A549 (cell line): ENCODE measurements around the gene NTHL1. TPM values are rescaled to one million over a fixed set of nuclear protein-coding genes. Genes with fewer than 3 reads are reported as not detected.
A peak's percentile ranks its signal among the peaks of the same experiment; 100 is the strongest.

Source experiments
- ATAC-seq, 2 experiments: fragments of 200-7000 bp in 1 of 2; fragments of >200 bp in 1 of 2; cut with Nextera tagmentation in 1 of 2; cut with Tn5 transposase in 1 of 2; 3 replicates each; pipeline versions ENCODE4 v1.8.0 to v1.9.1; 2018 to 2020; ENCODE audit warnings: mild to moderate bottlenecking in 1 of 2, moderate library complexity in 1 of 2
- CTCF ChIA-PET: fragments of 300-600 bp; sonication (Branson Sonifier 250); formaldehyde crosslinking; extraction: SDS; loops from one replicate; lab custom pipeline; 2021; ENCODE audit warnings: antibody characterized with exemption, inconsistent platforms; lab: Yijun Ruan, JAX
- POLR2A ChIA-PET: fragments of 350-600 bp; formaldehyde crosslinking; extraction: SDS; loops from one replicate; lab custom pipeline; 2021; ENCODE audit warnings: antibody characterized with exemption, inconsistent platforms; lab: Yijun Ruan, JAX
- DNase-seq, 2 experiments: peaks; one replicate each; pipeline versions ENCODE4 v3.0.0 to v3.0.0-alpha.2; 2011 to 2016; ENCODE audit warnings: low read depth in 1 of 2, low spot score in 1 of 2
- FAIRE-seq: peaks from 2 replicates; lab custom pipeline; 2011; peaks lifted over from hg19 to GRCh38; lab: Jason Lieb, UNC
- H3K27ac ChIP-seq, 2 experiments: fragments of >200 bp; sonication (Bioruptor Twin); formaldehyde crosslinking; 3 replicates each; pipeline ENCODE4 v1.5.1; 2016 to 2017
- H3K4me1 ChIP-seq: fragments of >200 bp; sonication (Bioruptor Twin); formaldehyde crosslinking; 3 replicates; pipeline ENCODE4 v1.6.1; 2016
- H3K4me2 ChIP-seq: fragments of >200 bp; sonication (Bioruptor Twin); formaldehyde crosslinking; 3 replicates; pipeline ENCODE4 v1.6.1; 2016
- H3K4me3 ChIP-seq: fragments of >200 bp; sonication (Bioruptor Twin); formaldehyde crosslinking; 3 replicates; pipeline ENCODE4 v1.5.1; 2016
- H3K9me3 ChIP-seq: fragments of >200 bp; sonication (Bioruptor Twin); formaldehyde crosslinking; 3 replicates; pipeline ENCODE4 v1.6.1; 2016
- ATOH8 ChIP-seq: fragments of 250-450 bp; sonication (Bioruptor Pico); IDR thresholded peaks from 2 replicates; pipeline ENCODE4 v1.5.0; 2020; ENCODE audit warnings: low read depth, mild to moderate bottlenecking, moderate library complexity
- BHLHE40 ChIP-seq: IDR thresholded peaks from 2 replicates; pipeline ENCODE4 v1.6.1; 2012; ENCODE audit warnings: low read depth, low read length, inconsistent platforms
- CEBPB ChIP-seq, 2 experiments: fragments of >200 bp in 1 of 2; sonication (Bioruptor Twin) in 1 of 2; formaldehyde crosslinking in 1 of 2; IDR thresholded peaks; 2 replicates each; pipeline ENCODE4 v1.6.1; 2012 to 2016
- EHMT2 ChIP-seq: fragments of 200-600 bp; sonication (generic); IDR thresholded peaks from 2 replicates; pipeline ENCODE4 v1.6.1; 2016; ENCODE audit warnings: antibody characterized with exemption, low read depth, mild to moderate bottlenecking, moderate library complexity
- ELK1 ChIP-seq: fragments of 150-350 bp; IDR thresholded peaks from 2 replicates; pipeline ENCODE4 v1.6.1; 2014; ENCODE audit warnings: low read depth, mild to moderate bottlenecking, low read length
- ESRRA ChIP-seq: fragments of 150-350 bp; IDR thresholded peaks from 2 replicates; pipeline ENCODE4 v1.6.1; 2014; ENCODE audit warnings: mild to moderate bottlenecking, low read length, borderline replicate concordance
- FOSL2 ChIP-seq, 2 experiments: fragments of 450-650 bp in 1 of 2; fragments of >200 bp in 1 of 2; sonication (Bioruptor Twin) in 1 of 2; formaldehyde crosslinking; IDR thresholded peaks; 2 replicates each; pipeline versions ENCODE4 v1.5.0 to v1.6.1; 2016 to 2020; ENCODE audit warnings: mild to moderate bottlenecking in 1 of 2, moderate library complexity in 1 of 2
- GATA3 ChIP-seq: IDR thresholded peaks from 2 replicates; pipeline ENCODE4 v1.6.1; 2012; ENCODE audit warnings: borderline replicate concordance
- HEYL ChIP-seq: fragments of 250-450 bp; sonication (Bioruptor Pico); IDR thresholded peaks from 2 replicates; pipeline ENCODE4 v1.8.0; 2021; ENCODE audit warnings: mild to moderate bottlenecking, moderate library complexity
- HOXB13 ChIP-seq: fragments of 250-450 bp; sonication (Bioruptor Pico); IDR thresholded peaks from 2 replicates; pipeline ENCODE4 v1.5.0; 2020; ENCODE audit warnings: low read depth, mild to moderate bottlenecking, moderate library complexity
- HOXB5 ChIP-seq: fragments of 250-450 bp; sonication (Bioruptor Pico); IDR thresholded peaks from 2 replicates; pipeline ENCODE4 v1.5.0; 2020; ENCODE audit warnings: mild to moderate bottlenecking, moderate library complexity
- JUN ChIP-seq, 2 experiments: fragments of >200 bp; sonication (Bioruptor Twin); formaldehyde crosslinking; IDR thresholded peaks; 2 replicates in 1 of 2; 3 replicates in 1 of 2; pipeline ENCODE4 v1.6.1; 2016 to 2017
- NPAS2 ChIP-seq: fragments of 250-450 bp; sonication (Bioruptor Pico); IDR thresholded peaks from 2 replicates; pipeline ENCODE4 v1.8.0; 2022; ENCODE audit warnings: mild to moderate bottlenecking, moderate library complexity, borderline replicate concordance
- POLR2A ChIP-seq: IDR thresholded peaks from 2 replicates; pipeline ENCODE4 v1.6.1; 2012; ENCODE audit warnings: mild to moderate bottlenecking, low read length
- RAD21 ChIP-seq, 2 experiments: fragments of >200 bp in 1 of 2; sonication (Bioruptor Twin) in 1 of 2; formaldehyde crosslinking in 1 of 2; IDR thresholded peaks in 1 of 2; conservative IDR thresholded peaks in 1 of 2; 2 replicates in 1 of 2; 3 replicates in 1 of 2; pipeline ENCODE4 v1.6.1; 2012 to 2018; ENCODE audit warnings: inconsistent platforms in 1 of 2
- RARB ChIP-seq: fragments of 250-450 bp; sonication (Bioruptor Pico); IDR thresholded peaks from 2 replicates; pipeline ENCODE4 v1.8.0; 2021; ENCODE audit warnings: mild to moderate bottlenecking, moderate library complexity
- RFX5 ChIP-seq: fragments of 450-650 bp; IDR thresholded peaks from 2 replicates; pipeline ENCODE4 v1.7.1; 2014; ENCODE audit warnings: antibody characterized with exemption, mild to moderate bottlenecking, moderate library complexity
- RNF2 ChIP-seq: fragments of 200-600 bp; sonication (generic); IDR thresholded peaks from 2 replicates; pipeline ENCODE4 v1.6.1; 2016; ENCODE audit warnings: low read depth, mild to moderate bottlenecking, antibody characterized with exemption, moderate library complexity, borderline replicate concordance
- SREBF2 ChIP-seq: fragments of 450-650 bp; IDR thresholded peaks from 2 replicates; pipeline ENCODE4 v1.6.1; 2014; ENCODE audit warnings: mild to moderate bottlenecking, moderate library complexity
- ZNF302 ChIP-seq: fragments of 250-450 bp; sonication (Bioruptor Pico); IDR thresholded peaks from 2 replicates; pipeline ENCODE4 v1.9.0; 2021; ENCODE audit warnings: inconsistent platforms, mild to moderate bottlenecking, moderate library complexity
- WGBS: methylation state at CpG from one replicate; pipeline ENCODE4 v1.1.6; 2017; ENCODE audit errors: missing lambda C conversion rate; 5-methylcytosine and 5-hydroxymethylcytosine counted together
- polyA plus RNA-seq, 4 experiments: library from polyadenylated mRNA; depleted of rRNA in 3 of 4; stranded (reverse); fragments of >200 nt; fragmentation: RNase III in 1 of 4; extraction: RNeasy Plus Mini Kit Qiagen cat#74134 plus additional on column Dnase treatment in 1 of 4; gene quantifications; 2 replicates in 3 of 4; 3 replicates in 1 of 4; pipeline ENCODE4 v1.2.3, GENCODE V29; 2011 to 2017
- TF ChIP-seq, protein P1 (sequence below): fragments of >200 bp; sonication (Bioruptor Twin); formaldehyde crosslinking; IDR thresholded peaks from 3 replicates; pipeline ENCODE4 v1.6.1; 2016
- TF ChIP-seq, protein P2 (sequence below): fragments of >200 bp; sonication (Bioruptor Twin); formaldehyde crosslinking; IDR thresholded peaks from 3 replicates; pipeline ENCODE4 v1.5.1; 2016
- TF ChIP-seq, protein P3 (sequence below): IDR thresholded peaks from 2 replicates; pipeline ENCODE4 v1.6.1; 2012
- TF ChIP-seq, protein P4 (sequence below): fragments of 200-600 bp; sonication (generic); IDR thresholded peaks from 2 replicates; pipeline ENCODE4 v1.6.1; 2016; ENCODE audit warnings: antibody characterized with exemption, mild to moderate bottlenecking, moderate library complexity

NTHL1 gene
- polyA plus RNA-seq, 2 of the 4 experiments (the other 2 are of a cell fraction), result 28.8 to 42.3 TPM

GRCh38 chr16:2091547-2092255 is 44.1 kb upstream of the NTHL1 start:
- H3K27ac ChIP-seq, result no peak overlapping the region; a peak in 1 of 6 replicates
- FAIRE-seq, result no peak
- no peak overlapping the region for H3K4me2 ChIP-seq
- no peak for ATAC-seq
- ChIA-PET CTCF (interaction anchor here (1.0 to 4.8 kb wide), 5 partner anchors 14 to 88 kb away, joined by 3 to 22 read pairs (median 16); no protein-coding TSS in a partner anchor), POLR2A (interaction anchor here (0.8 kb wide), 1 partner anchor 64 kb away, joined by 3 read pairs; the partner anchor contains the start of gene TRAF7)
- H3K4me3 ChIP-seq, result no peak overlapping the region
- TF ChIP-seq EHMT2 (no peak), RNF2 (no peak), POLR2A (no peak), GATA3 (no peak), RFX5 (no peak), SREBF2 (no peak), BHLHE40 (no peak), ELK1 (no peak), CEBPB (IDR thresholded peaks at IDR 0.05) (no peak), ATOH8 (CRISPR knock-in tag) (no peak), HOXB13 (CRISPR knock-in tag) (no peak), JUN (IDR thresholded peaks at IDR 0.05) (no peak), ZNF302 (CRISPR knock-in tag) (no peak), RARB (CRISPR knock-in tag) (no peak), HOXB5 (CRISPR knock-in tag) (no peak), NPAS2 (CRISPR knock-in tag) (no peak), HEYL (CRISPR knock-in tag) (no peak)
- TF ChIP-seq, protein P1, sequence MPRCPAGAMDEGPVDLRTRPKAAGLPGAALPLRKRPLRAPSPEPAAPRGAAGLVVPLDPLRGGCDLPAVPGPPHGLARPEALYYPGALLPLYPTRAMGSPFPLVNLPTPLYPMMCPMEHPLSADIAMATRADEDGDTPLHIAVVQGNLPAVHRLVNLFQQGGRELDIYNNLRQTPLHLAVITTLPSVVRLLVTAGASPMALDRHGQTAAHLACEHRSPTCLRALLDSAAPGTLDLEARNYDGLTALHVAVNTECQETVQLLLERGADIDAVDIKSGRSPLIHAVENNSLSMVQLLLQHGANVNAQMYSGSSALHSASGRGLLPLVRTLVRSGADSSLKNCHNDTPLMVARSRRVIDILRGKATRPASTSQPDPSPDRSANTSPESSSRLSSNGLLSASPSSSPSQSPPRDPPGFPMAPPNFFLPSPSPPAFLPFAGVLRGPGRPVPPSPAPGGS, result no peak
- no peak for DNase-seq
- H3K4me1 ChIP-seq, result no peaks in the 10 kb centered on the region
- no peaks in the 10 kb centered on the region for H3K9me3 ChIP-seq
- WGBS, result 96% methylated on average over 37 of the region's 49 CpGs

GRCh38 chr16:2090777-2091546 is 43.3 kb upstream of the NTHL1 start:
- CTCF ChIA-PET, result interaction anchor here (0.6 to 4.8 kb wide), 11 partner anchors 9 to 1085 kb away, joined by 3 to 22 read pairs (median 4); no protein-coding TSS in a partner anchor
- DNase-seq (peak in 1 of 2 experiments; percentile 66), ATAC-seq (peak; percentile 10 to 20; a peak in 3 of 6 replicates), FAIRE-seq (no peak)
- Histone ChIP-seq H3K4me2 (peak overlapping the region; percentile 35; the same call in 1 of the 3 replicates), H3K4me1 (no peaks in the 10 kb centered on the region), H3K4me3 (no peak overlapping the region), H3K27ac (peak overlapping the region in 1 of 2 experiments; percentile 52; a peak in 2 of 6 replicates), H3K9me3 (no peaks in the 10 kb centered on the region)
- POLR2A ChIA-PET, result no interaction called here
- TF ChIP-seq HOXB13 (CRISPR knock-in tag), result no peak
- TF ChIP-seq RAD21 (conservative IDR thresholded peaks at IDR 0.05 in 1 of 2, IDR thresholded peaks at IDR 0.05 in 1 of 2), result peak in 1 of 2 experiments; percentile 15; a peak in 1 of 5 replicates
- TF ChIP-seq FOSL2 (IDR thresholded peaks at IDR 0.05), result no peak
- no peak for TF ChIP-seq FOSL2 (CRISPR knock-in tag; IDR thresholded peaks at IDR 0.05)
- no peak for TF ChIP-seq ESRRA
- TF ChIP-seq, protein P2, sequence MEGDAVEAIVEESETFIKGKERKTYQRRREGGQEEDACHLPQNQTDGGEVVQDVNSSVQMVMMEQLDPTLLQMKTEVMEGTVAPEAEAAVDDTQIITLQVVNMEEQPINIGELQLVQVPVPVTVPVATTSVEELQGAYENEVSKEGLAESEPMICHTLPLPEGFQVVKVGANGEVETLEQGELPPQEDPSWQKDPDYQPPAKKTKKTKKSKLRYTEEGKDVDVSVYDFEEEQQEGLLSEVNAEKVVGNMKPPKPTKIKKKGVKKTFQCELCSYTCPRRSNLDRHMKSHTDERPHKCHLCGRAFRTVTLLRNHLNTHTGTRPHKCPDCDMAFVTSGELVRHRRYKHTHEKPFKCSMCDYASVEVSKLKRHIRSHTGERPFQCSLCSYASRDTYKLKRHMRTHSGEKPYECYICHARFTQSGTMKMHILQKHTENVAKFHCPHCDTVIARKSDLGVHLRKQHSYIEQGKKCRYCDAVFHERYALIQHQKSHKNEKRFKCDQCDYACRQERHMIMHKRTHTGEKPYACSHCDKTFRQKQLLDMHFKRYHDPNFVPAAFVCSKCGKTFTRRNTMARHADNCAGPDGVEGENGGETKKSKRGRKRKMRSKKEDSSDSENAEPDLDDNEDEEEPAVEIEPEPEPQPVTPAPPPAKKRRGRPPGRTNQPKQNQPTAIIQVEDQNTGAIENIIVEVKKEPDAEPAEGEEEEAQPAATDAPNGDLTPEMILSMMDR, result 0 out of 3 replicates have a peak, but pooled peaks have one; percentile 15
- no peak for TF ChIP-seq BHLHE40
- TF ChIP-seq, protein P3, sequence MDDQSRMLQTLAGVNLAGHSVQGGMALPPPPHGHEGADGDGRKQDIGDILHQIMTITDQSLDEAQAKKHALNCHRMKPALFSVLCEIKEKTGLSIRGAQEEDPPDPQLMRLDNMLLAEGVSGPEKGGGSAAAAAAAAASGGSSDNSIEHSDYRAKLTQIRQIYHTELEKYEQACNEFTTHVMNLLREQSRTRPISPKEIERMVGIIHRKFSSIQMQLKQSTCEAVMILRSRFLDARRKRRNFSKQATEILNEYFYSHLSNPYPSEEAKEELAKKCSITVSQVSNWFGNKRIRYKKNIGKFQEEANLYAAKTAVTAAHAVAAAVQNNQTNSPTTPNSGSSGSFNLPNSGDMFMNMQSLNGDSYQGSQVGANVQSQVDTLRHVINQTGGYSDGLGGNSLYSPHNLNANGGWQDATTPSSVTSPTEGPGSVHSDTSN, result no peak
- TF ChIP-seq, protein P4, sequence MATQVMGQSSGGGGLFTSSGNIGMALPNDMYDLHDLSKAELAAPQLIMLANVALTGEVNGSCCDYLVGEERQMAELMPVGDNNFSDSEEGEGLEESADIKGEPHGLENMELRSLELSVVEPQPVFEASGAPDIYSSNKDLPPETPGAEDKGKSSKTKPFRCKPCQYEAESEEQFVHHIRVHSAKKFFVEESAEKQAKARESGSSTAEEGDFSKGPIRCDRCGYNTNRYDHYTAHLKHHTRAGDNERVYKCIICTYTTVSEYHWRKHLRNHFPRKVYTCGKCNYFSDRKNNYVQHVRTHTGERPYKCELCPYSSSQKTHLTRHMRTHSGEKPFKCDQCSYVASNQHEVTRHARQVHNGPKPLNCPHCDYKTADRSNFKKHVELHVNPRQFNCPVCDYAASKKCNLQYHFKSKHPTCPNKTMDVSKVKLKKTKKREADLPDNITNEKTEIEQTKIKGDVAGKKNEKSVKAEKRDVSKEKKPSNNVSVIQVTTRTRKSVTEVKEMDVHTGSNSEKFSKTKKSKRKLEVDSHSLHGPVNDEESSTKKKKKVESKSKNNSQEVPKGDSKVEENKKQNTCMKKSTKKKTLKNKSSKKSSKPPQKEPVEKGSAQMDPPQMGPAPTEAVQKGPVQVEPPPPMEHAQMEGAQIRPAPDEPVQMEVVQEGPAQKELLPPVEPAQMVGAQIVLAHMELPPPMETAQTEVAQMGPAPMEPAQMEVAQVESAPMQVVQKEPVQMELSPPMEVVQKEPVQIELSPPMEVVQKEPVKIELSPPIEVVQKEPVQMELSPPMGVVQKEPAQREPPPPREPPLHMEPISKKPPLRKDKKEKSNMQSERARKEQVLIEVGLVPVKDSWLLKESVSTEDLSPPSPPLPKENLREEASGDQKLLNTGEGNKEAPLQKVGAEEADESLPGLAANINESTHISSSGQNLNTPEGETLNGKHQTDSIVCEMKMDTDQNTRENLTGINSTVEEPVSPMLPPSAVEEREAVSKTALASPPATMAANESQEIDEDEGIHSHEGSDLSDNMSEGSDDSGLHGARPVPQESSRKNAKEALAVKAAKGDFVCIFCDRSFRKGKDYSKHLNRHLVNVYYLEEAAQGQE, result no peak
- 89% methylated on average over 38 of the region's 101 CpGs for WGBS
